ENCODE results near the gene SLC4A1. TPM values are rescaled to one million over a fixed set of nuclear protein-coding genes. Genes with fewer than 3 reads are reported as not detected.

The SLC4A1 gene
- polyA plus RNA-seq, 1 of the 3 experiments (the other 2 are of a cell fraction), result not detected

GRCh38 chr17:44211281-44212265 lies 56.4 kb downstream of the SLC4A1 start:
- ChIA-PET POLR2A (interaction anchor here (0.7 to 1.3 kb wide), 2 partner anchors 10 to 105 kb away, joined by 3 to 4 read pairs; no protein-coding TSS in a partner anchor), CTCF (interaction anchor here (0.9 to 6.7 kb wide), 12 partner anchors 8 to 139 kb away, joined by 3 to 57 read pairs (median 8); partner anchors contain the start of genes GRN and UBTF)
- Histone ChIP-seq H3K4me2 (no peak overlapping the region), H3K9me3 (no peaks in the 10 kb centered on the region), H2AFZ (ENCODE audit: low read depth) (no peak overlapping the region), H4K20me1 (ENCODE audit: insufficient read depth) (peaks cover 15% of the 10 kb centered on the region), H3K4me1 (ENCODE audit: control insufficient read depth in 1 of 2, insufficient read depth in 2 of 2, low read depth in 1 of 2, low read length in 1 of 2) (0 out of 4 replicates have a peak, but pooled peaks cover 0 to 4% of the 10 kb centered on the region in 2 experiments), H3K9ac (no peak overlapping the region), H3K9me2 (no peaks in the 10 kb centered on the region), H3K36me3 (replicated peaks in 1 of 2; ENCODE audit: control insufficient read depth in 1 of 2, insufficient read depth in 2 of 2, low read length in 1 of 2) (peaks cover 52 to 83% of the 10 kb centered on the region in 2 experiments), H3F3A (replicated peaks; ENCODE audit: insufficient read depth) (peaks cover 26% of the 10 kb centered on the region), H3K27me3 (ENCODE audit: insufficient read depth) (no peaks in the 10 kb centered on the region), H3K27ac (ENCODE audit: low read depth in 2 of 2, low read length in 1 of 2) (no peak overlapping the region), H3K79me2 (ENCODE audit: insufficient read depth) (peaks cover 18% of the 10 kb centered on the region), H3K4me3 (ENCODE audit: low read depth in 2 of 2, low read length in 1 of 2) (no peak overlapping the region)
- TF ChIP-seq RFX5 (IDR thresholded peaks at IDR 0.05; ENCODE audit: low read length) (no peak), FOXJ3 (CRISPR knock-in tag; IDR thresholded peaks at IDR 0.05) (no peak), MAX (IDR thresholded peaks at IDR 0.05; ENCODE audit: low read depth) (no peak), TEAD4 (IDR thresholded peaks at IDR 0.05; ENCODE audit: borderline replicate concordance, insufficient read depth) (no peak), RXRA (IDR thresholded peaks at IDR 0.05; ENCODE audit: borderline replicate concordance, low read depth) (no peak), EP300 (IDR thresholded peaks at IDR 0.05; ENCODE audit: borderline replicate concordance in 1 of 2, low read depth in 1 of 2, low read length in 1 of 2) (no peak), TCF12 (IDR thresholded peaks at IDR 0.05) (no peak)
- 96% methylated on average over 28 of the region's 30 CpGs for WGBS (ENCODE audit: low lambda C conversion rate)
- no peak for DNase-seq

DNA sequence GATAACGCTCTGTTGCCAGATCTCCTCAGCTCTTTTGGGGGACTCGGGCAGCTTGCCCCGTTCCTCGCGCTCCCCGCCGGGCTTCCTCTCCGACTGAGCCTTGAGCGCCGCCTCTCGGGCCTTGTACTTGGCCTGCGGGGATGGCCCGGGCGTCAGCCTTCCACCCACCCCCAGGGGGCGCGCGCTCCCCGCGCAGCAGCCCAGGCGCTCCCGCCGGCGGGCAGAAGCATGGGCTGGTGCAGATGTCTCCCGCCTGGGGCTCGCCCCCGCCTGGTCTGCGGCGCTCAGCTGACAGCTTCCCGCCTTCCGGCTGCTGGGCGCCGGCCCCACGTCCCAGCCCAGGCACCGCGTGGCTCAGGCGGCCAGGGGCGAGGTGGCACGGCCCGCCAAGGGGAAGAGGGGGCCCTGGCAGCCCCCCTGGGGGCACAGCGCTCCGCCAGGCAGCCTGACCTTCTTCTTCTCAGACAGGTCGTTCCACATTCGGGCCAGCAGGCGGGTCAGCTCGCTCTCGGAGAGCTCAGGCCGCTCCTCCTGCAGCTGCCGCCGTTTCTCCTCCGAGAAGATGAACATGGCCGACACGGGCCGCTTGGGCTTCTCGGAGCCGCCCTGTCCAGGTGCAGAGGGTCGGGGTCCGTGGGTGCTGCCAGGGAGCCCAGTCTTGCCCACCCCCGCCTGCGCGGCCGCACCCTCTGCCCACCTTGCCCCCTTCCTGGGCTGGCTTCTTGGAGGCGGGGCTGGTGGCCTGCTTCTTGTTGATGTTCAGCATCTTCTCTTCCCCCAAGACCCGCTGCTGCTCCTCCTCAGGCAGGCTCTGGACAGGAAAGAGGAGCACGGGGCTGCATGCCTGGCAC lies 57.4 kb downstream of the SLC4A1 start:
- DNase-seq, result peak; percentile 92
- Histone ChIP-seq H3K4me2 (no peak overlapping the region), H3K9me3 (no peaks in the 10 kb centered on the region), H3F3A (replicated peaks; ENCODE audit: insufficient read depth) (peaks cover 35% of the 10 kb centered on the region), H3K9ac (no peak overlapping the region), H3K4me3 (ENCODE audit: low read depth in 2 of 2, low read length in 1 of 2) (peak overlapping the region in 1 of 2 experiments; percentile 44; a peak in 1 of 4 replicates), H3K79me2 (ENCODE audit: insufficient read depth) (peaks cover 8% of the 10 kb centered on the region; the same call in 1 of the 2 replicates), H3K4me1 (ENCODE audit: control insufficient read depth in 1 of 2, insufficient read depth in 2 of 2, low read depth in 1 of 2, low read length in 1 of 2) (0 out of 4 replicates have a peak, but pooled peaks cover 0 to 4% of the 10 kb centered on the region in 2 experiments), H3K27ac (ENCODE audit: low read depth in 2 of 2, low read length in 1 of 2) (no peak overlapping the region), H4K20me1 (ENCODE audit: insufficient read depth) (peaks cover 14% of the 10 kb centered on the region; the same call in 1 of the 2 replicates), H3K36me3 (replicated peaks in 1 of 2; ENCODE audit: control insufficient read depth in 1 of 2, insufficient read depth in 2 of 2, low read length in 1 of 2) (peaks cover 42 to 74% of the 10 kb centered on the region in 2 experiments), H3K9me2 (no peaks in the 10 kb centered on the region), H2AFZ (ENCODE audit: low read depth) (no peak overlapping the region), H3K27me3 (ENCODE audit: insufficient read depth) (no peaks in the 10 kb centered on the region)
- CTCF ChIA-PET, result interaction anchor here (0.6 to 6.7 kb wide), 17 partner anchors 9 to 306 kb away, joined by 3 to 57 read pairs (median 7); partner anchors contain the start of genes GRN and UBTF
- POLR2A ChIA-PET, result interaction anchor here (1.3 kb wide), 1 partner anchor 106 kb away, joined by 4 read pairs; no protein-coding TSS in a partner anchor
- WGBS (ENCODE audit: low lambda C conversion rate), result 84% methylated on average over 36 of the region's 64 CpGs
- no peak for TF ChIP-seq FOXJ3 (CRISPR knock-in tag; IDR thresholded peaks at IDR 0.05)
- no peak for TF ChIP-seq NFIC (IDR thresholded peaks at IDR 0.05; ENCODE audit: borderline replicate concordance)
- no peak for TF ChIP-seq REST (IDR thresholded peaks at IDR 0.05; ENCODE audit: low read depth, low read length)
- no peak for TF ChIP-seq MEF2A (IDR thresholded peaks at IDR 0.05; ENCODE audit: borderline replicate concordance, low read depth)
- peak; percentile 59 for TF ChIP-seq SMC3 (IDR thresholded peaks at IDR 0.05; ENCODE audit: low read depth, low read length)
- TF ChIP-seq, protein P1, sequence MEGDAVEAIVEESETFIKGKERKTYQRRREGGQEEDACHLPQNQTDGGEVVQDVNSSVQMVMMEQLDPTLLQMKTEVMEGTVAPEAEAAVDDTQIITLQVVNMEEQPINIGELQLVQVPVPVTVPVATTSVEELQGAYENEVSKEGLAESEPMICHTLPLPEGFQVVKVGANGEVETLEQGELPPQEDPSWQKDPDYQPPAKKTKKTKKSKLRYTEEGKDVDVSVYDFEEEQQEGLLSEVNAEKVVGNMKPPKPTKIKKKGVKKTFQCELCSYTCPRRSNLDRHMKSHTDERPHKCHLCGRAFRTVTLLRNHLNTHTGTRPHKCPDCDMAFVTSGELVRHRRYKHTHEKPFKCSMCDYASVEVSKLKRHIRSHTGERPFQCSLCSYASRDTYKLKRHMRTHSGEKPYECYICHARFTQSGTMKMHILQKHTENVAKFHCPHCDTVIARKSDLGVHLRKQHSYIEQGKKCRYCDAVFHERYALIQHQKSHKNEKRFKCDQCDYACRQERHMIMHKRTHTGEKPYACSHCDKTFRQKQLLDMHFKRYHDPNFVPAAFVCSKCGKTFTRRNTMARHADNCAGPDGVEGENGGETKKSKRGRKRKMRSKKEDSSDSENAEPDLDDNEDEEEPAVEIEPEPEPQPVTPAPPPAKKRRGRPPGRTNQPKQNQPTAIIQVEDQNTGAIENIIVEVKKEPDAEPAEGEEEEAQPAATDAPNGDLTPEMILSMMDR (IDR thresholded peaks at IDR 0.05), result peak; percentile 62
- no peak for TF ChIP-seq USF1 (IDR thresholded peaks at IDR 0.05; ENCODE audit: borderline replicate concordance, low read depth)
- no peak for TF ChIP-seq EZH2phosphoT487 (IDR thresholded peaks at IDR 0.05; ENCODE audit: borderline replicate concordance, low read depth)
- no peak for TF ChIP-seq TAF1 (IDR thresholded peaks at IDR 0.05; ENCODE audit: borderline replicate concordance, low read depth, low read length)
- TF ChIP-seq POLR2AphosphoS5 (IDR thresholded peaks at IDR 0.05; ENCODE audit: low read depth, low read length), result no peak
- TF ChIP-seq TCF12 (IDR thresholded peaks at IDR 0.05), result no peak
